Fibroblast of pulmonary artery (primary cell): ENCODE results near the gene NLRC5.

Experiments used
- DNase-seq: peaks from one replicate; pipeline ENCODE4 v3.0.0-alpha.2; 2010; ENCODE audit warnings: low read depth
- H3K4me3 ChIP-seq: replicated peaks from 2 replicates; pipeline ENCODE4 v1.5.1; 2011; ENCODE audit warnings: low read depth, mild to moderate bottlenecking, control low read depth, low read length, moderate library complexity
- CTCF ChIP-seq: IDR thresholded peaks from 2 replicates; pipeline ENCODE4 v1.5.1; 2011; ENCODE audit warnings: mild to moderate bottlenecking, control low read depth, low read length, inconsistent platforms; ENCODE audit errors: missing control alignments

The NLRC5 gene

GRCh38 chr16:56944954-56945839 lies 44.2 kb upstream of the NLRC5 start:
- no peak for DNase-seq
- no peak for TF ChIP-seq CTCF
- no peak overlapping the region for H3K4me3 ChIP-seq

- TF ChIP-seq CTCF, result no peak
- H3K4me3 ChIP-seq, result no peak overlapping the region
- no peak for DNase-seq
Observed at GRCh38 chr16:56945847-56946527, 43.4 kb upstream of the NLRC5 start.

DNA sequence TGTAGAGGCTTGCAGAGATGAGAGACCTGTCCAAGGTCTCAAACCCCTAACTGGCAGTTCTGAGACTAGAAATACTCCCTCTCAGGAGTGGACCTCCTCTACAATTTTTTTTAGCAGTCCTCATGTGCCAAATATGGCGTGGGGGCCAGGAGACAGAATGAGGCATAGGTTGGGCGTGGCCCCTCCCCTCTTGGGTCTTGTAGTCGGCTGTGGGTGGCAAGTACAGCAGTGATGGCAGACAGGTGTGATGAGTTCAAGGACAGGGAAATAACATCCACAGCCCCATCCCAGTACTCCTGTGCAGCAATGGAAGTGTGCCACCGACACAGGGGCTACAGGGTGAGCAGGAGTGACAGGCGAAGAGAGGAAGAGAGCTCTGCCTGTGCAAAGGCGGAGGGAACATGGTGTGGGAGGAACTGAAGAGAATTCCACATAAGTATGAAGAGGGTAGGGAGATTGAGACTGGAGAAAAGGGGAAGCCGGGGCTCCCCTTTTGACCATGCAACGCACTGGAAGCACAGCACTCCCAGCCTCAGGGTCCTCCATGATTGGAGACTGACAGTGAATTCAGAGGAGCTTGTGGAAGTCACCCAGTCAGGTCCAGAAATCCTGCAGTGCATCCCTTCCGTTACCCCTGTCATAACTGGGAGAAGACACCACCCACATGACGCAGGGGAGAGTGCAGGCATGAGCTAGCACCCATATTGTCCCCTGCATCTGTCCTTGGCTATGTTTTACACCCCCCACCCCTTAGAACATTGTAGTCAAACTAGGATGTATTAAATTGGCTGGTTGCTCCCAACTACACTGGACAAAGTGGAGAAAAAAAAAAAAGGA lies 42.4 kb upstream of the NLRC5 start:
- H3K4me3 ChIP-seq, result no peak overlapping the region
- DNase-seq, result no peak
- TF ChIP-seq CTCF, result no peak

- no peak for TF ChIP-seq CTCF
- DNase-seq, result no peak
- no peak overlapping the region for H3K4me3 ChIP-seq
Observed at GRCh38 chr16:56947604-56947995, 41.8 kb upstream of the NLRC5 start.

DNA sequence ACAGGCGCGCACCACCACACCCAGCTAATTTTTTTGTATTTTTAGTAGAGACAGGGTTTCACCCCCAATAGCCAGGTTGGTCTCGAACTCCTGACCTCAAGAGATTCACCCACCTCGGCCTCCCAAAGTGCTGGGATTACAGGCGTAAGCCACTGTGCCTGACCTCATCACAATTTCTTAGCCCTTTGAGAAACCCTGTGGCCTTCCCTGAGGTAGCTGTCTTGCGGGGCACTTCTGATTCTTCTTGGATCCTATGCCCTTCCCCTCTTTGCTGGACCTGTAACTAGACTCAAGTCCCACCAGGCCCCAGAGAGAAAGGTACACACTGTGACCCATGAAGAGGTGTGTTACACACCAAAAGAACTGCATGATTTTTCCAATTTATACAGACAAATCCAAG lies 41.1 kb upstream of the NLRC5 start:
- no peak for DNase-seq
- no peak for TF ChIP-seq CTCF
- H3K4me3 ChIP-seq, result no peak overlapping the region

DNA sequence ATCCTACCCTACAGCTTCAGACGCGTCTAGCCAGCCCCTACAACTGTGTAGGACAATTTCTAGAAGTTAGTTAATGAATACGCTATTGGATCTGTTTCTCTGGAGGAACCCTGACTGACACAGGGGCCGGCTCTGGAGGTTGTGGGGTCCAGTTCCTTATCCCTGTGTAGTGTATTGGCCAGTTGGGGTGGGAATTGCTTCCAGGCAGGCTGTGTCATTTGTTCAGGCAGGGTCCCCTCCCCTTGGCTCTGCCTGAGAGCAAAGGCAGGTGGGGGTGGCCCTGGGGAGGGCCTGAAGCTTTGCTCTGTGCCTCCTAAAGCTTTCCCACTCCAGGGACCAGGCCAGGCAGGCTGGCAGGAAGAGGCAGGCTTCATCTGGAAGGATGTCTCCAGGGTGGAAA lies 39.3 kb upstream of the NLRC5 start:
- no peak for DNase-seq
- H3K4me3 ChIP-seq, result no peak overlapping the region
- no peak for TF ChIP-seq CTCF
